HEK293 (cell line): ENCODE results near the gene DCTN3.

Experiments
- CTCF ChIA-PET: fragments of 350-600 bp; formaldehyde crosslinking; extraction: SDS; loops from one replicate; lab custom pipeline; 2021; ENCODE audit warnings: antibody characterized with exemption; lab: Yijun Ruan, JAX
- POLR2A ChIA-PET: fragments of 300-600 bp; formaldehyde crosslinking; extraction: SDS; loops from one replicate; lab custom pipeline; 2020; ENCODE audit warnings: antibody characterized with exemption, inconsistent platforms; lab: Yijun Ruan, JAX
- H3K27ac ChIP-seq: fragments of 200-500 bp; sonication (Bioruptor generic); 2 replicates; pipeline ENCODE4 v1.5.1; 2014; ENCODE audit warnings: low read depth, low read length, control low read depth, inconsistent platforms; ENCODE audit errors: extremely low read depth
- H3K36me3 ChIP-seq, 2 experiments: fragments of 200-500 bp in 1 of 2; sonication (Bioruptor generic) in 1 of 2; 1 replicate in 1 of 2; 2 replicates in 1 of 2; pipeline ENCODE4 v1.5.1; 2014 to 2017; ENCODE audit warnings: inconsistent platforms in 2 of 2, low read length in 2 of 2; ENCODE audit not compliant: control insufficient read depth in 2 of 2, insufficient read depth in 1 of 2
- H3K4me1 ChIP-seq: fragments of 200-500 bp; sonication (Bioruptor generic); 2 replicates; pipeline ENCODE4 v1.5.1; 2014; ENCODE audit warnings: mild to moderate bottlenecking, low read length, inconsistent platforms; ENCODE audit not compliant: control insufficient read depth, insufficient read depth
- H3K4me3 ChIP-seq: 2 replicates; pipeline ENCODE4 v1.5.1; 2011; ENCODE audit warnings: low read depth, mild to moderate bottlenecking, control low read depth, low read length, moderate library complexity
- H3K9me3 ChIP-seq: fragments of 200-500 bp; sonication (Bioruptor generic); 2 replicates; pipeline ENCODE4 v1.5.1; 2014; ENCODE audit warnings: low read depth, low read length, inconsistent platforms; ENCODE audit not compliant: control insufficient read depth, insufficient read depth
- KLF8 ChIP-seq: fragments of 450-650 bp; formaldehyde crosslinking; IDR thresholded peaks from 2 replicates; pipeline ENCODE4 v1.5.1; 2016; ENCODE audit warnings: missing biosample characterization, missing genetic modification characterization
- SALL2 ChIP-seq: fragments of 450-650 bp; formaldehyde crosslinking; IDR thresholded peaks from 2 replicates; pipeline ENCODE4 v1.5.0; 2017; ENCODE audit warnings: missing biosample characterization, mild to moderate bottlenecking, missing genetic modification characterization, borderline replicate concordance
- SP2 ChIP-seq: fragments of 450-650 bp; formaldehyde crosslinking; IDR thresholded peaks from 2 replicates; pipeline ENCODE4 v1.5.1; 2016; ENCODE audit warnings: missing biosample characterization, missing genetic modification characterization
- ZBTB48 ChIP-seq: fragments of 450-650 bp; formaldehyde crosslinking; IDR thresholded peaks from 2 replicates; pipeline ENCODE4 v1.5.1; 2016; ENCODE audit warnings: missing biosample characterization, missing genetic modification characterization
- ZFP69B ChIP-seq: fragments of 450-650 bp; formaldehyde crosslinking; IDR thresholded peaks from 2 replicates; pipeline ENCODE4 v1.5.1; 2016; ENCODE audit warnings: missing biosample characterization, missing genetic modification characterization
- ZNF10 ChIP-seq: fragments of 450-650 bp; formaldehyde crosslinking; IDR thresholded peaks from 2 replicates; pipeline ENCODE4 v1.5.1; 2017; ENCODE audit warnings: missing biosample characterization, missing genetic modification characterization
- ZNF140 ChIP-seq: fragments of 450-650 bp; formaldehyde crosslinking; IDR thresholded peaks from 2 replicates; pipeline ENCODE4 v1.5.1; 2016; ENCODE audit warnings: missing biosample characterization, missing genetic modification characterization
- ZNF248 ChIP-seq: fragments of 450-650 bp; formaldehyde crosslinking; IDR thresholded peaks from 2 replicates; pipeline ENCODE4 v1.5.1; 2017; ENCODE audit warnings: missing biosample characterization, missing genetic modification characterization
- ZNF292 ChIP-seq: fragments of 450-650 bp; formaldehyde crosslinking; IDR thresholded peaks from 2 replicates; pipeline ENCODE4 v1.5.1; 2016; ENCODE audit warnings: low read depth, missing biosample characterization, missing genetic modification characterization, borderline replicate concordance
- ZNF350 ChIP-seq: fragments of 450-650 bp; formaldehyde crosslinking; IDR thresholded peaks from 2 replicates; pipeline ENCODE4 v1.5.0; 2017; ENCODE audit warnings: missing biosample characterization, mild to moderate bottlenecking, missing genetic modification characterization
- ZNF354C ChIP-seq: fragments of 450-650 bp; formaldehyde crosslinking; IDR thresholded peaks from 2 replicates; pipeline ENCODE4 v1.5.1; 2016; ENCODE audit warnings: missing biosample characterization, missing genetic modification characterization, low read depth, borderline replicate concordance
- ZNF510 ChIP-seq: fragments of 450-650 bp; formaldehyde crosslinking; IDR thresholded peaks from 2 replicates; pipeline ENCODE4 v1.5.1; 2018; ENCODE audit warnings: mild to moderate bottlenecking, missing genetic modification characterization, missing biosample characterization; ENCODE audit not compliant: insufficient replicate concordance
- ZNF600 ChIP-seq: fragments of 450-650 bp; formaldehyde crosslinking; IDR thresholded peaks from 2 replicates; pipeline ENCODE4 v1.5.1; 2016; ENCODE audit warnings: missing biosample characterization, missing genetic modification characterization
- ZSCAN30 ChIP-seq: fragments of 450-650 bp; IDR thresholded peaks from 2 replicates; pipeline ENCODE4 v1.5.1; 2018; ENCODE audit warnings: missing biosample characterization, mild to moderate bottlenecking, missing genetic modification characterization, moderate library complexity
- TF ChIP-seq, protein P1 (sequence below): fragments of 450-650 bp; formaldehyde crosslinking; IDR thresholded peaks from 2 replicates; pipeline ENCODE4 v1.5.1; 2017; ENCODE audit warnings: missing biosample characterization, missing genetic modification characterization
- TF ChIP-seq, protein P2 (sequence below): fragments of 450-650 bp; formaldehyde crosslinking; IDR thresholded peaks from 2 replicates; pipeline ENCODE4 v1.5.1; 2016; ENCODE audit warnings: missing biosample characterization, missing genetic modification characterization
- TF ChIP-seq, protein P3 (sequence below): fragments of 450-650 bp; formaldehyde crosslinking; IDR thresholded peaks from 2 replicates; pipeline ENCODE4 v1.5.1; 2016; ENCODE audit warnings: missing biosample characterization, missing genetic modification characterization
- TF ChIP-seq, protein P4 (sequence below): fragments of 450-650 bp; formaldehyde crosslinking; IDR thresholded peaks from 2 replicates; pipeline ENCODE4 v1.5.1; 2016; ENCODE audit warnings: missing biosample characterization, missing genetic modification characterization
- TF ChIP-seq, protein P5 (sequence below): fragments of 450-650 bp; formaldehyde crosslinking; IDR thresholded peaks from 2 replicates; pipeline ENCODE4 v1.5.1; 2016; ENCODE audit warnings: missing biosample characterization, missing genetic modification characterization
- TF ChIP-seq, protein P6 (sequence below): fragments of 450-650 bp; formaldehyde crosslinking; IDR thresholded peaks from 2 replicates; pipeline ENCODE4 v1.5.1; 2017; ENCODE audit warnings: missing biosample characterization, missing genetic modification characterization
- TF ChIP-seq, protein P7 (sequence below): fragments of 450-650 bp; formaldehyde crosslinking; IDR thresholded peaks from 2 replicates; pipeline ENCODE4 v1.5.1; 2017; ENCODE audit warnings: missing biosample characterization, missing genetic modification characterization

DCTN3 gene

DNA sequence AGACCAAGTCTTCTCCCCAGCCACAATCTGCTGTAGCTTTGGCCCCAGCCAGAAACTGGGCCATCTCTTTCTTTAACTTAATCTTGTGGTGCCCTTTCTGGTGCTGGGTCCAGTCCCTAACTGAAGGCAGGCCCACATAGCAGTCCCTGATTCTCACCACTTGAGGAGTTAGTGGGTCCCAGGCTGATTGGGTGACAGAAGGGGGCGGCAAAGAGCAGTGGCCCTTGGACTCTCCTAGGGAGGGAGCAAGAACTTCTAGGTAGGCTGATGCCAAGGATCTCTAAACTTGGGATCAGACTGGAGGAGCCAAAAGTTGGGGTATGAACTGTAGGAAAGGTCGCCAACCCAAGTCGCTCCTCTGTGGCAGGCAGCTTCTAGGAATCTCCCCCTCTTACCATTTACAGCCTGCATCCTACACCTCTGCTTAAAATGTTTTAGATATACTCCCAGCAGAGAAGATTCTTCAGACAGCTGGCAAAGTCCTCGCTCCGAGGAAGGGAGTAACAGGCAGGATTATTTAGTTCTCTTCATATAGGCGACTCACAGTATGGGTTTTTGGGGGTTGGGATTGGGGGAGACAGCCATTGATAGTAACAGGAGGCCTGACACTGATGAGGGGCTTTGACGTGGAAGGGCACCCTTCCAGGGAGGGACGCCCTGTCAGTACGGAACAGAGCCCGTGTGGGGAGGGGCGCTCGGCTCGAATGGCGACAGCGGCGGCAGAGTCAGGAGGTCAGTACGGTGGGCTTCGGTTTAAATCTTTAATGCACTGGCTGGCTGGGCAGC, 44.2 kb upstream of the DCTN3 start:
- CTCF ChIA-PET: interaction anchor here (0.5 to 2.4 kb wide), 12 partner anchors 12 to 908 kb away, joined by 3 to 17 read pairs (median 4); partner anchors contain the start of gene GALT
- POLR2A ChIA-PET: interaction anchor here (0.7 to 1.6 kb wide), 9 partner anchors 8 to 787 kb away, joined by 3 to 14 read pairs (median 4); partner anchors contain the start of genes GALT, IL11RA and SIGMAR1
- H3K4me1 ChIP-seq: peaks cover 5% of the 10 kb centered on the region; the same call in 1 of the 2 replicates
- H3K9me3 ChIP-seq: no peaks in the 10 kb centered on the region
- H3K36me3 ChIP-seq: peaks cover 0 to 34% of the 10 kb centered on the region in 2 experiments; a peak in 1 of 3 replicates
- no peak overlapping the region; the same call in 1 of the 2 replicates for H3K27ac ChIP-seq
- TF ChIP-seq ZNF10 (tag by site-specific recombination) (no peak), ZBTB48 (tag by site-specific recombination) (peak; percentile 36; the same call in 1 of the 2 replicates), ZNF350 (no peak), ZSCAN30 (0 out of 2 replicates have a peak, but pooled peaks have one; percentile 17), ZFP69B (peak; percentile 75), SP2 (tag by site-specific recombination) (peak; percentile 52), ZNF600 (tag by site-specific recombination) (peak; percentile 72)
- TF ChIP-seq, protein P1, sequence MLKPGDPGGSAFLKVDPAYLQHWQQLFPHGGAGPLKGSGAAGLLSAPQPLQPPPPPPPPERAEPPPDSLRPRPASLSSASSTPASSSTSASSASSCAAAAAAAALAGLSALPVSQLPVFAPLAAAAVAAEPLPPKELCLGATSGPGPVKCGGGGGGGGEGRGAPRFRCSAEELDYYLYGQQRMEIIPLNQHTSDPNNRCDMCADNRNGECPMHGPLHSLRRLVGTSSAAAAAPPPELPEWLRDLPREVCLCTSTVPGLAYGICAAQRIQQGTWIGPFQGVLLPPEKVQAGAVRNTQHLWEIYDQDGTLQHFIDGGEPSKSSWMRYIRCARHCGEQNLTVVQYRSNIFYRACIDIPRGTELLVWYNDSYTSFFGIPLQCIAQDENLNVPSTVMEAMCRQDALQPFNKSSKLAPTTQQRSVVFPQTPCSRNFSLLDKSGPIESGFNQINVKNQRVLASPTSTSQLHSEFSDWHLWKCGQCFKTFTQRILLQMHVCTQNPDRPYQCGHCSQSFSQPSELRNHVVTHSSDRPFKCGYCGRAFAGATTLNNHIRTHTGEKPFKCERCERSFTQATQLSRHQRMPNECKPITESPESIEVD: no peak
- TF ChIP-seq, protein P2, sequence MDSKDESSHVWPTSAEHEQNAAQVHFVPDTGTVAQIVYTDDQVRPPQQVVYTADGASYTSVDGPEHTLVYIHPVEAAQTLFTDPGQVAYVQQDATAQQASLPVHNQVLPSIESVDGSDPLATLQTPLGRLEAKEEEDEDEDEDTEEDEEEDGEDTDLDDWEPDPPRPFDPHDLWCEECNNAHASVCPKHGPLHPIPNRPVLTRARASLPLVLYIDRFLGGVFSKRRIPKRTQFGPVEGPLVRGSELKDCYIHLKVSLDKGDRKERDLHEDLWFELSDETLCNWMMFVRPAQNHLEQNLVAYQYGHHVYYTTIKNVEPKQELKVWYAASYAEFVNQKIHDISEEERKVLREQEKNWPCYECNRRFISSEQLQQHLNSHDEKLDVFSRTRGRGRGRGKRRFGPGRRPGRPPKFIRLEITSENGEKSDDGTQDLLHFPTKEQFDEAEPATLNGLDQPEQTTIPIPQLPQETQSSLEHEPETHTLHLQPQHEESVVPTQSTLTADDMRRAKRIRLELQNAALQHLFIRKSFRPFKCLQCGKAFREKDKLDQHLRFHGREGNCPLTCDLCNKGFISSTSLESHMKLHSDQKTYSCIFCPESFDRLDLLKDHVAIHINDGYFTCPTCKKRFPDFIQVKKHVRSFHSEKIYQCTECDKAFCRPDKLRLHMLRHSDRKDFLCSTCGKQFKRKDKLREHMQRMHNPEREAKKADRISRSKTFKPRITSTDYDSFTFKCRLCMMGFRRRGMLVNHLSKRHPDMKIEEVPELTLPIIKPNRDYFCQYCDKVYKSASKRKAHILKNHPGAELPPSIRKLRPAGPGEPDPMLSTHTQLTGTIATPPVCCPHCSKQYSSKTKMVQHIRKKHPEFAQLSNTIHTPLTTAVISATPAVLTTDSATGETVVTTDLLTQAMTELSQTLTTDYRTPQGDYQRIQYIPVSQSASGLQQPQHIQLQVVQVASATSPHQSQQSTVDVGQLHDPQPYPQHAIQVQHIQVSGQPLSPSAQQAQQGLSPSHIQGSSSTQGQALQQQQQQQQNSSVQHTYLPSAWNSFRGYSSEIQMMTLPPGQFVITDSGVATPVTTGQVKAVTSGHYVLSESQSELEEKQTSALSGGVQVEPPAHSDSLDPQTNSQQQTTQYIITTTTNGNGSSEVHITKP: peak; percentile 32; the same call in 1 of the 2 replicates
- TF ChIP-seq, protein P3, sequence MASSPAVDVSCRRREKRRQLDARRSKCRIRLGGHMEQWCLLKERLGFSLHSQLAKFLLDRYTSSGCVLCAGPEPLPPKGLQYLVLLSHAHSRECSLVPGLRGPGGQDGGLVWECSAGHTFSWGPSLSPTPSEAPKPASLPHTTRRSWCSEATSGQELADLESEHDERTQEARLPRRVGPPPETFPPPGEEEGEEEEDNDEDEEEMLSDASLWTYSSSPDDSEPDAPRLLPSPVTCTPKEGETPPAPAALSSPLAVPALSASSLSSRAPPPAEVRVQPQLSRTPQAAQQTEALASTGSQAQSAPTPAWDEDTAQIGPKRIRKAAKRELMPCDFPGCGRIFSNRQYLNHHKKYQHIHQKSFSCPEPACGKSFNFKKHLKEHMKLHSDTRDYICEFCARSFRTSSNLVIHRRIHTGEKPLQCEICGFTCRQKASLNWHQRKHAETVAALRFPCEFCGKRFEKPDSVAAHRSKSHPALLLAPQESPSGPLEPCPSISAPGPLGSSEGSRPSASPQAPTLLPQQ: peak; percentile 78
- TF ChIP-seq, protein P4, sequence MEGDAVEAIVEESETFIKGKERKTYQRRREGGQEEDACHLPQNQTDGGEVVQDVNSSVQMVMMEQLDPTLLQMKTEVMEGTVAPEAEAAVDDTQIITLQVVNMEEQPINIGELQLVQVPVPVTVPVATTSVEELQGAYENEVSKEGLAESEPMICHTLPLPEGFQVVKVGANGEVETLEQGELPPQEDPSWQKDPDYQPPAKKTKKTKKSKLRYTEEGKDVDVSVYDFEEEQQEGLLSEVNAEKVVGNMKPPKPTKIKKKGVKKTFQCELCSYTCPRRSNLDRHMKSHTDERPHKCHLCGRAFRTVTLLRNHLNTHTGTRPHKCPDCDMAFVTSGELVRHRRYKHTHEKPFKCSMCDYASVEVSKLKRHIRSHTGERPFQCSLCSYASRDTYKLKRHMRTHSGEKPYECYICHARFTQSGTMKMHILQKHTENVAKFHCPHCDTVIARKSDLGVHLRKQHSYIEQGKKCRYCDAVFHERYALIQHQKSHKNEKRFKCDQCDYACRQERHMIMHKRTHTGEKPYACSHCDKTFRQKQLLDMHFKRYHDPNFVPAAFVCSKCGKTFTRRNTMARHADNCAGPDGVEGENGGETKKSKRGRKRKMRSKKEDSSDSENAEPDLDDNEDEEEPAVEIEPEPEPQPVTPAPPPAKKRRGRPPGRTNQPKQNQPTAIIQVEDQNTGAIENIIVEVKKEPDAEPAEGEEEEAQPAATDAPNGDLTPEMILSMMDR: peak; percentile 79
- no peak overlapping the region for H3K4me3 ChIP-seq

DNA sequence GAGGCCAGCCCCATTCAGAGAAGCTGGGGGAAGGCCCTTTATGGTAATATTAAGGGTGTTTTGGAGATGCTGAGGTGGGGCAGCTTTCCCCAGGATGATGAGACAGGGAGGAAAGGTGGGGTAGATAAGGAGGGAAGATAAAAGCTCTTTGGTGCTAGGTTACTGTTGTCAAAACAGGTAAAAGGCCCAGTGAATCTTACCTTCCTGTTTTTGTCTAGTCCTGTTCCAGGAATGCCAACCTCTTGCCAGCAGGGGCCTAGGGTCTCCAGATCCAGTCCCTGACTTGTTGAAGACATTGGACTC, 43.0 kb upstream of the DCTN3 start:
- Histone ChIP-seq H3K36me3 (peaks cover 0 to 24% of the 10 kb centered on the region in 2 experiments; a peak in 1 of 3 replicates), H3K4me3 (no peak overlapping the region), H3K27ac (no peak overlapping the region), H3K4me1 (peaks cover 5% of the 10 kb centered on the region; the same call in 1 of the 2 replicates), H3K9me3 (no peaks in the 10 kb centered on the region)
- CTCF ChIA-PET: interaction anchor here (0.6 to 2.4 kb wide), 11 partner anchors 9 to 259 kb away, joined by 3 to 17 read pairs (median 4); partner anchors contain the start of gene GALT
- POLR2A ChIA-PET: no interaction called here
- TF ChIP-seq SALL2 (tag by site-specific recombination) (no peak), KLF8 (tag by site-specific recombination) (no peak), ZNF292 (tag by site-specific recombination) (no peak), ZNF248 (tag by site-specific recombination) (no peak), ZNF140 (no peak), ZNF354C (tag by site-specific recombination) (no peak), ZNF510 (no peak)
- TF ChIP-seq, protein P5, sequence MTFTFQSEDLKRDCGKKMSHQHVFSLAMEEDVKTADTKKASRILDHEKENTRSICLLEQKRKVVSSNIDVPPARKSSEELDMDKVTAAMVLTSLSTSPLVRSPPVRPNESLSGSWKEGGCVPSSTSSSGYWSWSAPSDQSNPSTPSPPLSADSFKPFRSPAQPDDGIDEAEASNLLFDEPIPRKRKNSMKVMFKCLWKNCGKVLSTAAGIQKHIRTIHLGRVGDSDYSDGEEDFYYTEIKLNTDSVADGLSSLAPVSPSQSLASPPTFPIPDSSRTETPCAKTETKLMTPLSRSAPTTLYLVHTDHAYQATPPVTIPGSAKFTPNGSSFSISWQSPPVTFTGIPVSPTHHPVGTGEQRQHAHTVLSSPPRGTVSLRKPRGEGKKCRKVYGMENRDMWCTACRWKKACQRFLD: no peak
- TF ChIP-seq, protein P6, sequence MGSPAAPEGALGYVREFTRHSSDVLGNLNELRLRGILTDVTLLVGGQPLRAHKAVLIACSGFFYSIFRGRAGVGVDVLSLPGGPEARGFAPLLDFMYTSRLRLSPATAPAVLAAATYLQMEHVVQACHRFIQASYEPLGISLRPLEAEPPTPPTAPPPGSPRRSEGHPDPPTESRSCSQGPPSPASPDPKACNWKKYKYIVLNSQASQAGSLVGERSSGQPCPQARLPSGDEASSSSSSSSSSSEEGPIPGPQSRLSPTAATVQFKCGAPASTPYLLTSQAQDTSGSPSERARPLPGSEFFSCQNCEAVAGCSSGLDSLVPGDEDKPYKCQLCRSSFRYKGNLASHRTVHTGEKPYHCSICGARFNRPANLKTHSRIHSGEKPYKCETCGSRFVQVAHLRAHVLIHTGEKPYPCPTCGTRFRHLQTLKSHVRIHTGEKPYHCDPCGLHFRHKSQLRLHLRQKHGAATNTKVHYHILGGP: no peak
- TF ChIP-seq, protein P7, sequence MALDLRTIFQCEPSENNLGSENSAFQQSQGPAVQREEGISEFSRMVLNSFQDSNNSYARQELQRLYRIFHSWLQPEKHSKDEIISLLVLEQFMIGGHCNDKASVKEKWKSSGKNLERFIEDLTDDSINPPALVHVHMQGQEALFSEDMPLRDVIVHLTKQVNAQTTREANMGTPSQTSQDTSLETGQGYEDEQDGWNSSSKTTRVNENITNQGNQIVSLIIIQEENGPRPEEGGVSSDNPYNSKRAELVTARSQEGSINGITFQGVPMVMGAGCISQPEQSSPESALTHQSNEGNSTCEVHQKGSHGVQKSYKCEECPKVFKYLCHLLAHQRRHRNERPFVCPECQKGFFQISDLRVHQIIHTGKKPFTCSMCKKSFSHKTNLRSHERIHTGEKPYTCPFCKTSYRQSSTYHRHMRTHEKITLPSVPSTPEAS: no peak
